Activated CD8-positive, alpha-beta T cell treated with anti-CD3 and anti-CD28 coated beads for 36 hours (primary cell): Measurements from ENCODE around the gene TICRR. TPM values are rescaled to one million over a fixed set of nuclear protein-coding genes. Genes with fewer than 3 reads are reported as not detected.

Source experiments
- ATAC-seq: fragments of 200-7000 bp; cut with Tn5 transposase; one replicate; pipeline ENCODE4 v1.10.0; 2021; ENCODE audit warnings: mild to moderate bottlenecking, moderate library complexity
- CTCF ChIA-PET: fragments of 350-600 bp; sonication (Branson Sonifier 250); formaldehyde crosslinking; loops from one replicate; lab custom pipeline; 2021; ENCODE audit warnings: antibody characterized with exemption; lab: Charles Lee
- POLR2A ChIA-PET: fragments of 350-600 bp; sonication (Branson Sonifier 250); formaldehyde crosslinking; loops from one replicate; lab custom pipeline; 2021; ENCODE audit warnings: antibody characterized with exemption; lab: Charles Lee
- DNase-seq: peaks from one replicate; pipeline ENCODE4 v3.0.0-alpha.2; 2020
- H3K27ac Mint-ChIP-seq: one replicate; pipeline ENCODE4 v1.8.0; 2021; ENCODE audit warnings: mild to moderate bottlenecking, mixed read lengths
- H3K27me3 Mint-ChIP-seq: one replicate; pipeline ENCODE4 v1.8.0; 2021; ENCODE audit warnings: mixed read lengths
- H3K36me3 Mint-ChIP-seq: one replicate; pipeline ENCODE4 v1.8.0; 2021; ENCODE audit warnings: low read depth, mixed read lengths
- H3K4me1 Mint-ChIP-seq: one replicate; pipeline ENCODE4 v1.8.0; 2021; ENCODE audit warnings: low read depth, mixed read lengths
- H3K4me3 Mint-ChIP-seq: one replicate; pipeline ENCODE4 v1.8.0; 2021; ENCODE audit warnings: mild to moderate bottlenecking, moderate library complexity, mixed read lengths
- H3K9me3 Mint-ChIP-seq: one replicate; pipeline ENCODE4 v1.8.0; 2021; ENCODE audit warnings: mixed read lengths
- intact Hi-C: fragments of 100-400 bp; cut with micrococcal nuclease; formaldehyde crosslinking; loops from one replicate; pipeline ENCODE4 v1.10.0; 2022
- total RNA-seq, 2 experiments: library from RNA; stranded (reverse); gene quantifications; one replicate each; pipeline ENCODE4 v1.2.3, GENCODE V29; 2021
- TF ChIP-seq, protein P1 (sequence below): fragments of 200-600 bp; IDR thresholded peaks from one replicate; pipeline ENCODE4 v1.8.0; 2022; ENCODE audit warnings: antibody characterized with exemption, mild to moderate bottlenecking

The TICRR gene
- total RNA-seq, 2 experiments from 2014 or later = 27.0 to 29.2 TPM

DNA sequence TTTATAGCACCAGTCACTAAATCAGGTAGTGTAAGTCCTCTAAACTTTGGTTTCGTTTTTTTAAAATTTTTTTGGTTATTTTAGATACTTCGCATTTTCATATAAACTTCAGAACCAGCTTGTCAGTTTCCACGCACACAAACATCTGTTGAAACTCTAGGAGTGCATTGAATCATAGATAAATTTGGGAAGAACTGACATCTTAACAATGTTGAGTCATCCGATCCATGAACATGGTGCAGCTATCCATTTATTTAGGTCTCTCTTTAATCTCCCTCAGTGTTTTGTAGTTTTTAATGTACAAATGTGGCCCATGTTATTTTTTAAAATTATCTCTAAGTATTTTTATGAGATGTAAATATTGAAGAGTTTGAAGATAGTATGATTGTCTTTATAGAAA lies 17.7 kb downstream of the TICRR start:
- Mint-ChIP-seq H3K27ac (no peak overlapping the region), H3K9me3 (no peaks in the 10 kb centered on the region), H3K27me3 (no peaks in the 10 kb centered on the region), H3K4me3 (no peak overlapping the region), H3K4me1 (no peaks in the 10 kb centered on the region), H3K36me3 (peaks cover 53% of the 10 kb centered on the region)
- CTCF ChIA-PET = interaction anchor here (1.1 kb wide), 1 partner anchor 55 kb away, joined by 3 read pairs; no protein-coding TSS in a partner anchor
- intact Hi-C loops = no loop called here
- TF ChIP-seq, protein P1, sequence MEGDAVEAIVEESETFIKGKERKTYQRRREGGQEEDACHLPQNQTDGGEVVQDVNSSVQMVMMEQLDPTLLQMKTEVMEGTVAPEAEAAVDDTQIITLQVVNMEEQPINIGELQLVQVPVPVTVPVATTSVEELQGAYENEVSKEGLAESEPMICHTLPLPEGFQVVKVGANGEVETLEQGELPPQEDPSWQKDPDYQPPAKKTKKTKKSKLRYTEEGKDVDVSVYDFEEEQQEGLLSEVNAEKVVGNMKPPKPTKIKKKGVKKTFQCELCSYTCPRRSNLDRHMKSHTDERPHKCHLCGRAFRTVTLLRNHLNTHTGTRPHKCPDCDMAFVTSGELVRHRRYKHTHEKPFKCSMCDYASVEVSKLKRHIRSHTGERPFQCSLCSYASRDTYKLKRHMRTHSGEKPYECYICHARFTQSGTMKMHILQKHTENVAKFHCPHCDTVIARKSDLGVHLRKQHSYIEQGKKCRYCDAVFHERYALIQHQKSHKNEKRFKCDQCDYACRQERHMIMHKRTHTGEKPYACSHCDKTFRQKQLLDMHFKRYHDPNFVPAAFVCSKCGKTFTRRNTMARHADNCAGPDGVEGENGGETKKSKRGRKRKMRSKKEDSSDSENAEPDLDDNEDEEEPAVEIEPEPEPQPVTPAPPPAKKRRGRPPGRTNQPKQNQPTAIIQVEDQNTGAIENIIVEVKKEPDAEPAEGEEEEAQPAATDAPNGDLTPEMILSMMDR = no peak
- no peak for DNase-seq
- no peak for ATAC-seq
- POLR2A ChIA-PET = no interaction called here

GRCh38 chr15:89599021-89599420 lies 23.8 kb downstream of the TICRR start:
- ChIA-PET CTCF (no interaction called here), POLR2A (no interaction called here)
- TF ChIP-seq, protein P1 = no peak
- ATAC-seq (no peak), DNase-seq (no peak)
- Mint-ChIP-seq H3K4me3 (no peak overlapping the region), H3K27me3 (no peaks in the 10 kb centered on the region), H3K4me1 (no peaks in the 10 kb centered on the region), H3K36me3 (peaks cover 53% of the 10 kb centered on the region), H3K27ac (no peak overlapping the region), H3K9me3 (no peaks in the 10 kb centered on the region)
- intact Hi-C loops = no loop called here

DNA sequence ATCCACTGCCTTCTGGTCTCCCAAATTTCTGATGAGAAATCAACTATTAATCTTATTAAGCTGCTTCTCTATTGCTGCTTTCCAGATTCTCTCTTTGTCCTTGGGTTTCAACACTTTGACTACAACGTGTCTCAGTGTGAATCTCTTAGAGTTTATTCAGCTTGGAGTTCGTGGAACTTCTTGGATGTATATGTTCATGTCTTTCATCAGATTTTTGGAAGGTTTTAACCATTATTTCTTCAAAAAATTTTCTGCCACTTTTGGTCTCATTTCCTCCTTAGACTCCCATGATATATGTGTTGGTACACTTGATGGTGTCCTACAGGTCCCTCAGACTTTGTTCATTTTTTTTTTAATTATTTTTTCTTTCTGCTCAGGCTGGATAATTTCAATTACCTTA lies 36.0 kb downstream of the TICRR start:
- H3K4me1 Mint-ChIP-seq = no peaks in the 10 kb centered on the region
- ChIA-PET CTCF (interaction anchor here (1.1 to 1.2 kb wide), 2 partner anchors 10 to 35 kb away, joined by 3 to 4 read pairs; no protein-coding TSS in a partner anchor), POLR2A (no interaction called here)
- H3K9me3 Mint-ChIP-seq = peaks cover 24% of the 10 kb centered on the region
- TF ChIP-seq, protein P1 = no peak
- DNase-seq = no peak
- intact Hi-C loops = no loop called here
- ATAC-seq = no peak
- peaks cover 83% of the 10 kb centered on the region for H3K36me3 Mint-ChIP-seq
- H3K27ac Mint-ChIP-seq = no peak overlapping the region
- H3K4me3 Mint-ChIP-seq = no peak overlapping the region
- no peaks in the 10 kb centered on the region for H3K27me3 Mint-ChIP-seq

DNA sequence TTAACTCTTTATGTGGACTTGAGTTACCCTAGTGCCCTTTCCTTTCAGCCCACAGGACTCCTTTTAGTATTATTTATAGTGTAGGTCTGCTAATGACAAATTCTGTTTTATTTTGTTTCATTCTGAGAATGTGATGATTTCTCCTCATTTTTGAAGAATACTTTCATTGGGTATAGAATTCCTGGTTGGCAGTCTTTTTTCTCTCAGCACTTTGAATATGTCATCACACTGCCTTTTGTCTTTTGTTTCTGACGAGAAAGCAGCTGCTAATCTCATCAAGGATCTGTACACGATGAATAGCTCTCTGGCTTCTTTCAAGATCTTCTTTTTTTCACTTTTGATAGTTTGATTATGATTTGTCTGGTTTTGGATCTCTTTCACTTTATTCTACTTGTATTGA lies 37.8 kb downstream of the TICRR start:
- H3K4me1 Mint-ChIP-seq = no peaks in the 10 kb centered on the region
- POLR2A ChIA-PET = no interaction called here
- intact Hi-C loops = no loop called here
- TF ChIP-seq, protein P1 = no peak
- H3K36me3 Mint-ChIP-seq = peaks cover 84% of the 10 kb centered on the region
- H3K27ac Mint-ChIP-seq = no peak overlapping the region
- peaks cover 24% of the 10 kb centered on the region for H3K9me3 Mint-ChIP-seq
- H3K27me3 Mint-ChIP-seq = no peaks in the 10 kb centered on the region
- ATAC-seq (no peak), DNase-seq (no peak)
- CTCF ChIA-PET = interaction anchor here (1.0 to 1.1 kb wide), 2 partner anchors 32 to 183 kb away, joined by 3 read pairs; no protein-coding TSS in a partner anchor
- no peak overlapping the region for H3K4me3 Mint-ChIP-seq

DNA sequence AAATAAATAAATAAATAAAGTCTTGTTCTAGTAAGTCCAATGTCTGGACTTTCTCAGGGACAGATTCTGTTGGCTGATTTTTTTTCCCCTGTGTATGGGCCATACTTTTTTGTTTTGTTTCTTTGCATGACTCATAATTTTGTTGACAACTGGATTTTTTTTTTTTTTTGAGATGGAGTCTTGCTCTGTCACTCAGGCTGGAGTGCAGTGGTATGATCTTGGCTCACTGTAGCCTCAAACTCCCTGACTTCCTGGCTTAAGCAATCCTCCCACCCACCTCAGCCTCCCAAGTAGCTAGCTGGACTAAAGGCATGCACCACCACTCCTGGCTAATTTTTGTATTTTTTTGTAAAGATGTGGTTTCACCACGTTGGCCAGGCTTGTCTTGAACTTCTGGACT lies 38.9 kb downstream of the TICRR start:
- ChIA-PET POLR2A (no interaction called here), CTCF (no interaction called here)
- TF ChIP-seq, protein P1 = no peak
- intact Hi-C loops = no loop called here
- Mint-ChIP-seq H3K9me3 (peaks cover 24% of the 10 kb centered on the region), H3K27me3 (no peaks in the 10 kb centered on the region), H3K27ac (no peak overlapping the region), H3K36me3 (peaks cover 85% of the 10 kb centered on the region), H3K4me1 (no peaks in the 10 kb centered on the region), H3K4me3 (no peak overlapping the region)
- DNase-seq (no peak), ATAC-seq (no peak)
